Measurements from ENCODE around the gene PAEP.

DNA sequence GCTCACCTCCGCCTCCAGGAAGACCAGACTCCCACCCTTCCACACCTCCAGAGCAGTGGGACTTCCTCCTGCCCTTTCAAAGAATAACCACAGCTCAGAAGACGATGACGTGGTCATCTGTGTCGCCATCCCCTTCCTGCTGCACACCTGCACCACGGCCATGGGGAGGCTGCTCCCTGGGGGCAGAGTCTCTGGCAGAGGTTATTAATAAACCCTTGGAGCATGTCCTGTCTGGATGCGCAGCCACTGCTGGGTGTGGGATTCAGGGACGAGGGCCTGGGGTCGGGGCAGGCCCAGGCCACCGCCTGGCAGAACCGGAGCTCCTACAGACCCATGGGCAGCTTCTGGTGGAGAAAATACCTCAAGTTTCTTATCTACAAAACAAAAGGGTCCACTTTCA is 5.0 kb downstream of the PAEP start:
- TF ChIP-seq SIN3A (IDR thresholded peaks at IDR 0.05; ENCODE audit: borderline replicate concordance, insufficient read depth, low read length) (no peak), POLR2AphosphoS5 (IDR thresholded peaks at IDR 0.05; ENCODE audit: low read depth, low read length) (no peak)
